ENCODE results near the gene WDR89.

GRCh38 chr14:63670692-63671091 is 29.0 kb upstream of the WDR89 start:
- TF ChIP-seq EP300 (IDR thresholded peaks at IDR 0.05) (no peak), CTCF (IDR thresholded peaks at IDR 0.05) (no peak), POLR2A (IDR thresholded peaks at IDR 0.05) (no peak)

All from ovary (tissue), 3 donors.